Regular cardiac myocyte (primary cell): ENCODE results near the gene MPPED1. TPM values are rescaled to one million over a fixed set of nuclear protein-coding genes. Genes with fewer than 3 reads are reported as not detected.

Experiments
- total RNA-seq: library from RNA; depleted of rRNA; stranded (reverse); fragments of >200 nt; gene quantifications from 2 replicates; pipeline ENCODE4 v1.2.3, GENCODE V29; 2014

MPPED1 gene, protein sequence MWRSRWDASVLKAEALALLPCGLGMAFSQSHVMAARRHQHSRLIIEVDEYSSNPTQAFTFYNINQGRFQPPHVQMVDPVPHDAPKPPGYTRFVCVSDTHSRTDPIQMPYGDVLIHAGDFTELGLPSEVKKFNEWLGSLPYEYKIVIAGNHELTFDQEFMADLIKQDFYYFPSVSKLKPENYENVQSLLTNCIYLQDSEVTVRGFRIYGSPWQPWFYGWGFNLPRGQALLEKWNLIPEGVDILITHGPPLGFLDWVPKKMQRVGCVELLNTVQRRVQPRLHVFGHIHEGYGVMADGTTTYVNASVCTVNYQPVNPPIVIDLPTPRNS
- total RNA-seq, result not detected in 2 replicates

GRCh38 chr22:43411869-43412807, at the start of gene MPPED1:
TSS of gene MPPED1 (plus strand) at chr22:43412014. CDS start at chr22:43424986, 12,972 bp downstream.

Other genes with a start within 250 kb of the MPPED1 start
- 29.0 and 51.4 TPM in 2 replicates for gene TTLL12, start 224.9 kb upstream of the MPPED1 start, total RNA-seq
- gene SCUBE1, start 68.6 kb upstream of the MPPED1 start, total RNA-seq, result under 0.01 TPM in 1 of 2 replicates, not detected in the other